HG02973 (cell line): ENCODE measurements around the gene KLK11.

ENCODE experiments used
- ATAC-seq: cut with Tn5 transposase; IDR thresholded peaks from one replicate; pipeline ENCODE4 v1.9.1; 2021; ENCODE audit warnings: moderate library complexity; ENCODE audit not compliant: unreplicated experiment

KLK11 gene

DNA sequence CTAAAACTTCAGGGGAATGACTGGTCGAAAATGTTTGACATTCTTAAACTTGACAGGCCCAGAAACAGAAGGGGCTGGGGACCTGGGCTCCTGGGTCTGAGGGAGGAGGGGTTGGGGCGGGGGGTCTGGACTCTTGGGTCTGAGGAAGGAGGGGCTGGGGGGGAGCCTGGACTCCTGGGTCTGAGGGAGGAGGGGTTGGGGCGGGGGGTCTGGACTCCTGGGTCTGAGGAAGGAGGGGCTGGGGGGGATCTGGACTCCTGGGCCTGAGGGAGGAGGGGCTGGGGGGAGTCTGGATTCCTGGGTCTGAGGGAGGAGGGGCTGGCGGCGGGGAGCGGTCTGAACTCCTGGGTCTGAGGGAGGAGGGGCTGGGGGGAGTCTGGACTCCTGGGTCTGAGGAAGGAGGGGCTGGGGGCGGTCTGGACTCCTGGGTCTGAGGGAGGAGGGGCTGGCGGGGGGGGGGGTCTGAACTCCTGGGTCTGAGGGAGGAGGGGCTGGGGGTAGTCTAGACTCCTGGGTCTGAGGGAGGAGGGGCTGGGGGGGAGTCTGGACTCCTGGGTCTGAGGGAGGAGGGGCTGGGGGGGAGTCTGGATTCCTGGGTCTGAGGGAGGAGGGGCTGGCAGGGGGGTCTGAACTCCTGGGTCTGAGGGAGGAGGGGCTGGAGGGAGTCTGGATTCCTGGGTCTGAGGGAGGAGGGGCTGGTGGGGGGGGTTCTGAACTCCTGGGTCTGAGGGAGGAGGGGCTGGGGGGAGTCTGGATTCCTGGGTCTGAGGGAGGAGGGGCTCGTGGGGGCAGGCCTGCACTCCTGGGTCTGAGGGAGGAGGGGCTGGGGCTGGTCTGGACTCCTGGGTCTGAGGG, 51.5 kb downstream of the KLK11 start:
- ATAC-seq, result no peak

DNA sequence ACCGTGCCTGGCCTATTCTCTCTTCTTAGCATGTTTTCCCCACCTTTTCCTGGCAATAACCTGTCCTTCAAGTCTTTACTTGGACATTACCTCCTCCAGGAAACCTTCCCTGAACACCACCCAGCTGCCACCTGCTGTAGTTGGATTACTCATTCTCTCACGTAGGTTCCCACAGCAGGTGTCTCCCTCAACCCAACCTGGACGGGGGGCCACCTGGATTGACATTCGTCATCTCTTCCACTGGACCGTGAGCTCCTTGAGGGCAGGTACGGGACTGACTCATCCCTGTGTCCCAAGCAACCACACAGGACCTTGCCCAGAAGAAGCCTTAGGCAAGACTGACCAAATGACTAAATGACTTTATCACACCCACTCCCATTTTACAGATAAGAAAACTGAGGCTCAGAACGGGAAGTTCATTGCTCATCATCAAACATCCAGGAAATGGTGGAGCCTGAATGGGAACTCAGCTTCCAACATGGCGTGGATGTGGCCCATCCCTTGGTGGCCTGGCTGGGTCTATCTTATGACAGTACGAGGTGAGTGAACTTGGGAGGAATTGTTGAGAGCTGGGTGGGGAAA, 53.5 kb downstream of the KLK11 start:
- ATAC-seq, result no peak
